Loucy (cell line): ENCODE measurements around the gene CAPZA1.
"Not testable (repeated sequence)": the region's sequence is repeated elsewhere in the genome, so short reads cannot be mapped to it uniquely, and the experiment has no call there.

Experiments
- CTCF ChIP-seq: fragments of 200-600 bp; sonication (generic); conservative IDR thresholded peaks from 2 replicates; pipeline ENCODE4 v1.5.1; 2014; ENCODE audit warnings: mild to moderate bottlenecking, antibody characterized with exemption, low read length
- EZH2phosphoT487 ChIP-seq: fragments of 200-600 bp; IDR thresholded peaks from 2 replicates; pipeline ENCODE4 v1.6.1; 2018; ENCODE audit warnings: antibody characterized with exemption, mild to moderate bottlenecking, moderate library complexity, borderline replicate concordance

GRCh38 chr1:112624493-112624892 lies 4.9 kb downstream of the CAPZA1 start:
- TF ChIP-seq CTCF, EZH2phosphoT487: not testable (repeated sequence)
